Bronchial epithelial cell (primary cell): Measurements from ENCODE around the gene NBL1. TPM values are rescaled to one million over a fixed set of nuclear protein-coding genes. Genes with fewer than 3 reads are reported as not detected.

Experiments
- DNase-seq: peaks from one replicate; pipeline ENCODE4 v3.0.0-alpha.2; 2010; ENCODE audit warnings: low read depth
- FAIRE-seq: peaks from 2 replicates; lab custom pipeline; 2011; peaks lifted over from hg19 to GRCh38; lab: Jason Lieb, UNC
- H3K27me3 ChIP-seq: 2 replicates; pipeline ENCODE4 v1.5.1; 2011; ENCODE audit warnings: low read length; ENCODE audit not compliant: control insufficient read depth, insufficient read depth
- H3K36me3 ChIP-seq: 2 replicates; pipeline ENCODE4 v1.5.1; 2011; ENCODE audit warnings: low read length; ENCODE audit not compliant: control insufficient read depth, insufficient read depth
- H3K4me3 ChIP-seq: 2 replicates; pipeline ENCODE4 v1.5.1; 2011; ENCODE audit warnings: mild to moderate bottlenecking, low read depth, low read length, control low read depth
- CTCF ChIP-seq: IDR thresholded peaks from 2 replicates; pipeline ENCODE4 v1.5.1; 2011; ENCODE audit warnings: mild to moderate bottlenecking, moderate library complexity, low read length, control low read depth, inconsistent platforms; ENCODE audit not compliant: insufficient read depth, severe bottlenecking
- total RNA-seq: library from RNA; depleted of rRNA; stranded (reverse); fragments of >200 nt; gene quantifications from 2 replicates; pipeline ENCODE4 v1.2.1, GENCODE V29; 2014

The NBL1 gene
- total RNA-seq, 1 donor from 2014 or later = 55.3 TPM

GRCh38 chr1:19602486-19602885 is 41.6 kb upstream of the NBL1 start:
- FAIRE-seq = no peak
- H3K27me3 ChIP-seq = no peaks in the 10 kb centered on the region

GRCh38 chr1:19605967-19606366 is 38.1 kb upstream of the NBL1 start:
- Histone ChIP-seq H3K27me3 (no peaks in the 10 kb centered on the region), H3K4me3 (no peak overlapping the region), H3K36me3 (no peaks in the 10 kb centered on the region)
- DNase-seq = no peak
- FAIRE-seq = no peak
- no peak for TF ChIP-seq CTCF

More at GRCh38 chr1:19602486-19602885, 41.6 kb upstream of the NBL1 start:
- Histone ChIP-seq H3K4me3 (no peak overlapping the region), H3K36me3 (no peaks in the 10 kb centered on the region)
- TF ChIP-seq CTCF = no peak
- DNase-seq = no peak

- Histone ChIP-seq H3K36me3 (no peaks in the 10 kb centered on the region), H3K4me3 (no peak overlapping the region), H3K27me3 (no peaks in the 10 kb centered on the region)
- FAIRE-seq (no peak), DNase-seq (no peak)
- no peak for TF ChIP-seq CTCF
These were observed 37.1 kb upstream of the NBL1 start for GRCh38 chr1:19606817-19607642.

- no peak for TF ChIP-seq CTCF
- no peak for FAIRE-seq
- H3K4me3 ChIP-seq = no peak overlapping the region
- no peak for DNase-seq
- no peaks in the 10 kb centered on the region for H3K36me3 ChIP-seq
- no peaks in the 10 kb centered on the region for H3K27me3 ChIP-seq
These were observed 35.9 kb upstream of the NBL1 start for GRCh38 chr1:19608232-19608631.

GRCh38 chr1:19610282-19610981 is 33.7 kb upstream of the NBL1 start:
- no peak for FAIRE-seq
- no peaks in the 10 kb centered on the region for H3K27me3 ChIP-seq
- no peak overlapping the region for H3K4me3 ChIP-seq
- peaks cover 3% of the 10 kb centered on the region for H3K36me3 ChIP-seq
- TF ChIP-seq CTCF = no peak
- DNase-seq = no peak
